ENCODE results near the gene TSPAN32.
A peak's percentile ranks its signal among the peaks of the same experiment; 100 is the strongest.

Gene TSPAN32

GRCh38 chr11:2301631-2302305 lies at the start of gene TSPAN32, which contains the start of gene C11orf21:
TSPAN32 (plus strand) TSS chr11:2302013; CDS start chr11:2302150, 137 bp downstream.
C11orf21 (minus strand) TSS chr11:2301918; CDS start chr11:2301808, 110 bp downstream.
- peak in 1 of 3 donors; percentile 27 for DNase-seq (ENCODE audit: low read depth in 3 of 3, low spot score in 1 of 3)

- no peak for DNase-seq (ENCODE audit: low read depth in 3 of 3, low spot score in 1 of 3)
Measured at GRCh38 chr11:2252018-2252417, 49.8 kb upstream of the TSPAN32 start.

GRCh38 chr11:2256293-2256913 lies 45.4 kb upstream of the TSPAN32 start:
- no peak for DNase-seq (ENCODE audit: low read depth in 3 of 3, low spot score in 1 of 3)

- no peak for DNase-seq (ENCODE audit: low read depth in 3 of 3, low spot score in 1 of 3)
Measured at GRCh38 chr11:2256951-2257700, 44.7 kb upstream of the TSPAN32 start.

GRCh38 chr11:2258501-2259465 lies 43.0 kb upstream of the TSPAN32 start:
- DNase-seq (ENCODE audit: low read depth in 3 of 3, low spot score in 1 of 3): no peak

- no peak for DNase-seq (ENCODE audit: low read depth in 3 of 3, low spot score in 1 of 3)
Measured at GRCh38 chr11:2259466-2259830, 42.4 kb upstream of the TSPAN32 start.

- DNase-seq (ENCODE audit: low read depth in 3 of 3, low spot score in 1 of 3): no peak
Measured at GRCh38 chr11:2259897-2260451, 41.8 kb upstream of the TSPAN32 start.

GRCh38 chr11:2260491-2261364 lies 41.1 kb upstream of the TSPAN32 start:
- DNase-seq (ENCODE audit: low read depth in 3 of 3, low spot score in 1 of 3): no peak

- DNase-seq (ENCODE audit: low read depth in 3 of 3, low spot score in 1 of 3): no peak
Measured at GRCh38 chr11:2261436-2262230, 40.2 kb upstream of the TSPAN32 start.

GRCh38 chr11:2262301-2263070 lies 39.3 kb upstream of the TSPAN32 start:
- no peak for DNase-seq (ENCODE audit: low read depth in 3 of 3, low spot score in 1 of 3)

- no peak for DNase-seq (ENCODE audit: low read depth in 3 of 3, low spot score in 1 of 3)
Measured at GRCh38 chr11:2263071-2263565, 38.7 kb upstream of the TSPAN32 start.

- no peak for DNase-seq (ENCODE audit: low read depth in 3 of 3, low spot score in 1 of 3)
Measured at GRCh38 chr11:2263724-2264360, 38.0 kb upstream of the TSPAN32 start.

- DNase-seq (ENCODE audit: low read depth in 3 of 3, low spot score in 1 of 3): no peak
Measured at GRCh38 chr11:2264366-2265053, 37.3 kb upstream of the TSPAN32 start.

- no peak for DNase-seq (ENCODE audit: low read depth in 3 of 3, low spot score in 1 of 3)
Measured at GRCh38 chr11:2265396-2265795, 36.4 kb upstream of the TSPAN32 start.

- no peak for DNase-seq (ENCODE audit: low read depth in 3 of 3, low spot score in 1 of 3)
Measured at GRCh38 chr11:2265854-2266585, 35.8 kb upstream of the TSPAN32 start.

Data from stimulated activated CD4-positive, alpha-beta T cell treated with anti-CD3 and anti-CD28 coated beads, TNF-alpha, amount 100 ng/mL, for 1 hour (primary cell).